Endothelial cell of umbilical vein (primary cell): ENCODE measurements around the gene LAD1. TPM values are rescaled to one million over a fixed set of nuclear protein-coding genes. Genes with fewer than 3 reads are reported as not detected.

Source experiments
- BruUV-seq: library from RNA; stranded (reverse); fragments of 400-500 nt; replicated peaks from 2 replicates; lab custom pipeline; 2021; lab: Mats Ljungman, UMichigan
- CTCF ChIA-PET: fragments of 300-600, 350-600 bp; sonication (Branson Sonifier 250); formaldehyde crosslinking; loops from one replicate; lab custom pipeline; 2021; ENCODE audit warnings: antibody characterized with exemption, inconsistent platforms; lab: Charles Lee
- POLR2A ChIA-PET: fragments of 300-600, 350-600 bp; sonication (Branson Sonifier 250); formaldehyde crosslinking; loops from one replicate; lab custom pipeline; 2021; ENCODE audit warnings: antibody characterized with exemption, inconsistent platforms; lab: Charles Lee
- DNase-seq: peaks from one replicate; pipeline ENCODE4 v3.0.0-alpha.2; 2011; ENCODE audit warnings: low read depth, low spot score
- FAIRE-seq: peaks from 2 replicates; lab custom pipeline; 2011; peaks lifted over from hg19 to GRCh38; lab: Jason Lieb, UNC
- H2AFZ ChIP-seq: 2 replicates; pipeline ENCODE4 v1.6.0; 2012; ENCODE audit warnings: low read depth, low read length, control low read depth, inconsistent platforms
- H3K27ac ChIP-seq: 2 replicates; pipeline ENCODE4 v1.5.1; 2011; ENCODE audit warnings: low read depth, mild to moderate bottlenecking, control low read depth, low read length, moderate library complexity; ENCODE audit not compliant: insufficient read depth
- H3K27me3 ChIP-seq, 2 experiments: 2 replicates each; pipeline versions ENCODE4 v1.6.0 to v1.6.1; 2011; ENCODE audit warnings: low read length in 2 of 2, mixed read lengths in 1 of 2; ENCODE audit not compliant: control insufficient read depth in 2 of 2, insufficient read depth in 2 of 2
- H3K36me3 ChIP-seq, 2 experiments: 2 replicates in 1 of 2; 3 replicates in 1 of 2; pipeline ENCODE4 v1.5.1; 2011; ENCODE audit warnings: low read length in 2 of 2, mild to moderate bottlenecking in 1 of 2, moderate library complexity in 1 of 2; ENCODE audit not compliant: control insufficient read depth in 2 of 2, insufficient read depth in 2 of 2; ENCODE audit errors: extremely low read depth in 1 of 2
- H3K4me1 ChIP-seq: 3 replicates; pipeline ENCODE4 v1.5.1; 2011; ENCODE audit warnings: mild to moderate bottlenecking, low read length; ENCODE audit not compliant: control insufficient read depth, insufficient read depth; ENCODE audit errors: extremely low read depth
- H3K4me2 ChIP-seq: 2 replicates; pipeline ENCODE4 v1.6.1; 2011; ENCODE audit warnings: low read length, control low read depth, mixed read lengths; ENCODE audit not compliant: insufficient read depth
- H3K4me3 ChIP-seq, 3 experiments: fragments of 200-600 bp in 1 of 3; sonication (generic), shearing (Covaris generic) in 1 of 3; replicated peaks in 1 of 3; 2 replicates each; pipeline ENCODE4 v1.5.1; 2011 to 2016; ENCODE audit warnings: control low read depth in 3 of 3, low read length in 3 of 3, mild to moderate bottlenecking in 2 of 3, inconsistent platforms in 1 of 3, low read depth in 1 of 3, moderate library complexity in 1 of 3; ENCODE audit not compliant: insufficient read depth in 1 of 3
- H3K79me2 ChIP-seq: 2 replicates; pipeline ENCODE4 v1.6.0; 2012; ENCODE audit warnings: low read length, inconsistent platforms; ENCODE audit not compliant: control insufficient read depth, insufficient read depth
- H3K9ac ChIP-seq: replicated peaks from 2 replicates; pipeline ENCODE3; 2011; ENCODE audit warnings: low read length, control low read depth; ENCODE audit not compliant: insufficient read depth; ENCODE audit errors: extremely low read depth
- H3K9me1 ChIP-seq: replicated peaks from 3 replicates; pipeline ENCODE4 v1.6.0; 2011; ENCODE audit warnings: mild to moderate bottlenecking, low read length; ENCODE audit not compliant: control insufficient read depth, insufficient read depth; ENCODE audit errors: extremely low read depth
- H3K9me3 ChIP-seq: replicated peaks from 2 replicates; pipeline ENCODE4 v1.5.1; 2012; ENCODE audit warnings: low read length, inconsistent platforms; ENCODE audit not compliant: control insufficient read depth, insufficient read depth
- H4K20me1 ChIP-seq: replicated peaks from 2 replicates; pipeline ENCODE3; 2011; ENCODE audit warnings: mild to moderate bottlenecking, low read length; ENCODE audit not compliant: control insufficient read depth, insufficient read depth; ENCODE audit errors: extremely low read depth
- EZH2 ChIP-seq: IDR thresholded peaks from 2 replicates; pipeline ENCODE4 v1.6.1; 2012; ENCODE audit warnings: borderline replicate concordance, low read depth, mild to moderate bottlenecking, moderate library complexity, low read length, inconsistent platforms; ENCODE audit not compliant: severe bottlenecking
- FOS ChIP-seq: IDR thresholded peaks from 2 replicates; pipeline ENCODE4 v1.6.1; 2011; ENCODE audit warnings: mild to moderate bottlenecking, low read length, moderate library complexity, borderline replicate concordance; ENCODE audit not compliant: insufficient read depth
- GATA2 ChIP-seq: IDR thresholded peaks from 2 replicates; pipeline ENCODE4 v1.7.0; 2011; ENCODE audit warnings: low read depth, mild to moderate bottlenecking, moderate library complexity, mixed read lengths, low read length; ENCODE audit not compliant: insufficient read length, insufficient read depth
- JUN ChIP-seq: IDR thresholded peaks from 2 replicates; pipeline ENCODE4 v1.6.1; 2011; ENCODE audit warnings: borderline replicate concordance, low read depth; ENCODE audit not compliant: insufficient read length, insufficient read depth
- MYC ChIP-seq: IDR thresholded peaks from one replicate; pipeline ENCODE4 v1.6.1; 2011; ENCODE audit warnings: mild to moderate bottlenecking, low read depth, low read length
- POLR2A ChIP-seq: IDR thresholded peaks from 2 replicates; pipeline ENCODE4 v1.6.1; 2012; ENCODE audit warnings: low read depth, mild to moderate bottlenecking, control low read depth, low read length
- POLR2AphosphoS5 ChIP-seq: IDR thresholded peaks from 2 replicates; pipeline ENCODE4 v1.6.1; 2012; ENCODE audit warnings: low read depth, mild to moderate bottlenecking, control low read depth, low read length, moderate library complexity; ENCODE audit not compliant: insufficient read depth
- dilution Hi-C: fragments of 300-500 bp; cut with MboI; formaldehyde crosslinking; loops from one replicate; pipeline ENCODE4 v1.15.0; 2019; ENCODE audit warnings: low sequenced_read_pairs; ENCODE audit not compliant: extremely low pct_ligation_motif_present
- intact Hi-C: fragments of 100-400 bp; cut with micrococcal nuclease; formaldehyde crosslinking; loops from one replicate; pipeline ENCODE4 v1.10.0; 2022
- polyA plus RNA-seq, 4 experiments: library from polyadenylated mRNA; depleted of rRNA in 3 of 4; stranded (reverse) in 3 of 4; unstranded in 1 of 4; fragments of >200 nt; gene quantifications; 2 replicates each; pipeline versions ENCODE4 v1.2.1 to v1.2.3, GENCODE V29; 2011 to 2012; ENCODE audit warnings: missing spikeins in 1 of 4
- total RNA-seq: library from RNA; stranded (reverse); gene quantifications from 2 replicates; pipeline ENCODE4 v1.2.3, GENCODE V29; 2021
- TF ChIP-seq, protein P1 (sequence below): IDR thresholded peaks from 2 replicates; pipeline ENCODE4 v1.6.1; 2011; ENCODE audit not compliant: insufficient read depth, insufficient read length
- TF ChIP-seq, protein P2 (sequence below), 2 donors: IDR thresholded peaks; 1 replicate in 1 of 2; 2 replicates in 1 of 2; pipeline ENCODE4 v1.5.1; 2011; ENCODE audit warnings: low read length in 2 of 2, mild to moderate bottlenecking in 2 of 2, moderate library complexity in 2 of 2, control low read depth in 1 of 2, inconsistent platforms in 1 of 2, low read depth in 1 of 2; ENCODE audit not compliant: insufficient read depth in 1 of 2; ENCODE audit errors: extremely low read depth in 1 of 2

Gene LAD1
- total and polyA plus RNA-seq, 2 donors (not counting 3 experiments of a cell fraction or from before 2014, with no cell fraction given) = not detected

GRCh38 chr1:201354901-201355295 is 44.2 kb downstream of the LAD1 start:
- intact Hi-C loops (no loop called here), dilution Hi-C loops (no loop called here)
- Histone ChIP-seq H3K4me1 (peaks cover 6% of the 10 kb centered on the region), H3K4me3 (no peak overlapping the region), H4K20me1 (no peaks in the 10 kb centered on the region), H3K27me3 (peaks cover 0 to 5% of the 10 kb centered on the region in 2 experiments), H3K4me2 (no peak overlapping the region), H3K36me3 (no peaks in the 10 kb centered on the region), H3K9me3 (no peaks in the 10 kb centered on the region), H3K79me2 (no peaks in the 10 kb centered on the region), H3K9ac (no peak overlapping the region), H2AFZ (no peak overlapping the region), H3K9me1 (no peaks in the 10 kb centered on the region), H3K27ac (no peak overlapping the region)
- CTCF ChIA-PET = interaction anchor here (0.8 to 1.5 kb wide), 3 partner anchors 9 to 101 kb away, joined by 3 read pairs; no protein-coding TSS in a partner anchor
- POLR2A ChIA-PET = no interaction called here
- FAIRE-seq (no peak), DNase-seq (no peak)
- BruUV-seq = no TSS peak
- TF ChIP-seq GATA2 (no peak), MYC (no peak), EZH2 (no peak), POLR2AphosphoS5 (no peak), JUN (no peak), POLR2A (no peak), FOS (no peak)
- TF ChIP-seq, protein P1, sequence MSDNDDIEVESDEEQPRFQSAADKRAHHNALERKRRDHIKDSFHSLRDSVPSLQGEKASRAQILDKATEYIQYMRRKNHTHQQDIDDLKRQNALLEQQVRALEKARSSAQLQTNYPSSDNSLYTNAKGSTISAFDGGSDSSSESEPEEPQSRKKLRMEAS = no peak
- TF ChIP-seq, protein P2, sequence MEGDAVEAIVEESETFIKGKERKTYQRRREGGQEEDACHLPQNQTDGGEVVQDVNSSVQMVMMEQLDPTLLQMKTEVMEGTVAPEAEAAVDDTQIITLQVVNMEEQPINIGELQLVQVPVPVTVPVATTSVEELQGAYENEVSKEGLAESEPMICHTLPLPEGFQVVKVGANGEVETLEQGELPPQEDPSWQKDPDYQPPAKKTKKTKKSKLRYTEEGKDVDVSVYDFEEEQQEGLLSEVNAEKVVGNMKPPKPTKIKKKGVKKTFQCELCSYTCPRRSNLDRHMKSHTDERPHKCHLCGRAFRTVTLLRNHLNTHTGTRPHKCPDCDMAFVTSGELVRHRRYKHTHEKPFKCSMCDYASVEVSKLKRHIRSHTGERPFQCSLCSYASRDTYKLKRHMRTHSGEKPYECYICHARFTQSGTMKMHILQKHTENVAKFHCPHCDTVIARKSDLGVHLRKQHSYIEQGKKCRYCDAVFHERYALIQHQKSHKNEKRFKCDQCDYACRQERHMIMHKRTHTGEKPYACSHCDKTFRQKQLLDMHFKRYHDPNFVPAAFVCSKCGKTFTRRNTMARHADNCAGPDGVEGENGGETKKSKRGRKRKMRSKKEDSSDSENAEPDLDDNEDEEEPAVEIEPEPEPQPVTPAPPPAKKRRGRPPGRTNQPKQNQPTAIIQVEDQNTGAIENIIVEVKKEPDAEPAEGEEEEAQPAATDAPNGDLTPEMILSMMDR (IDR thresholded peaks at IDR 0.05; ENCODE audit: extremely low read depth in 1 of 2, insufficient read depth in 1 of 2, low read depth in 1 of 2, low read length in 2 of 2) = no peak
